Naive thymus-derived CD8-positive, alpha-beta T cell (primary cell): ENCODE results near the gene ECHS1. TPM values are rescaled to one million over a fixed set of nuclear protein-coding genes. Genes with fewer than 3 reads are reported as not detected.
"Not testable (repeated sequence)": the region's sequence is repeated elsewhere in the genome, so short reads cannot be mapped to it uniquely, and the experiment has no call there.

Experiments used
- ATAC-seq, 2 donors: fragments of 150-1000 bp; cut with Tn5 transposase in 1 of 2; sonication (Bioruptor Pico), chemical (Tn5 transposase) in 1 of 2; 1 replicate in 1 of 2; 2 replicates in 1 of 2; pipeline ENCODE4 v1.10.0; 2021; ENCODE audit warnings: mild to moderate bottlenecking in 2 of 2, moderate library complexity in 2 of 2
- POLR2A ChIA-PET: fragments of 350-600 bp; sonication (Branson Sonifier 250); formaldehyde crosslinking; loops from one replicate; lab custom pipeline; 2021; ENCODE audit warnings: antibody characterized with exemption; lab: Charles Lee
- DNase-seq, 10 donors: peaks; one replicate each; pipeline versions ENCODE4 v3.0.0 to v3.0.0-alpha.2; 2020 to 2022
- H3K27ac Mint-ChIP-seq, 10 donors: one replicate each; pipeline ENCODE4 v1.8.0; 2020 to 2022; ENCODE audit warnings: mild to moderate bottlenecking in 10 of 10, mixed read lengths in 10 of 10, moderate library complexity in 4 of 10, inconsistent platforms in 1 of 10
- H3K27me3 Mint-ChIP-seq, 5 donors: one replicate each; pipeline ENCODE4 v1.8.0; 2021 to 2022; ENCODE audit warnings: mixed read lengths in 5 of 5
- H3K36me3 Mint-ChIP-seq, 3 donors: one replicate each; pipeline ENCODE4 v1.8.0; 2020 to 2022; ENCODE audit warnings: mixed read lengths in 3 of 3, mild to moderate bottlenecking in 2 of 3, inconsistent platforms in 1 of 3
- H3K4me1 Mint-ChIP-seq, 4 donors: one replicate each; pipeline ENCODE4 v1.8.0; 2021 to 2022; ENCODE audit warnings: mixed read lengths in 4 of 4
- H3K4me3 Mint-ChIP-seq, 10 donors: one replicate each; pipeline ENCODE4 v1.8.0; 2020 to 2022; ENCODE audit warnings: mild to moderate bottlenecking in 10 of 10, mixed read lengths in 10 of 10, moderate library complexity in 6 of 10, inconsistent platforms in 1 of 10
- H3K9me3 Mint-ChIP-seq, 9 donors: one replicate each; pipeline ENCODE4 v1.8.0; 2020 to 2022; ENCODE audit warnings: mixed read lengths in 9 of 9, mild to moderate bottlenecking in 3 of 9, inconsistent platforms in 1 of 9, moderate library complexity in 1 of 9
- polyA plus RNA-seq, 3 donors: library from polyadenylated mRNA; unstranded; fragments of 300-500 nt; fragmentation: Illumina TruSeq; gene quantifications; one replicate each; pipeline ENCODE4 v1.2.3, GENCODE V29; 2021
- total RNA-seq, 8 experiments: library from RNA in 2 of 8; stranded (reverse) in 2 of 8; gene quantifications; one replicate each; pipeline ENCODE4 v1.2.3 and lab custom pipeline; 2021 to 2026

The ECHS1 gene
- 10 to 100 TPM; 28.3 to 29.2 TPM for total RNA-seq
- polyA plus RNA-seq: 100 to 1,000 TPM; 103 to 110 (median 104) TPM
- 22.6 to 53.9 (median 43.6) reads per million in 6 experiments for total RNA-seq (lab: John Stamatoyannopoulos, UW)

- Mint-ChIP-seq H3K4me1 (peaks cover 7 to 23% (median 17%) of the 10 kb centered on the region in 4 donors), H3K4me3 (peak within 1 kb of the TSS; percentile 64 to 89 (median 80)), H3K27ac (peak within 1 kb of the TSS in 9 of 10 donors; percentile 48 to 90 (median 69)), H3K9me3 (no peaks in the 10 kb centered on the region), H3K36me3 (peaks cover 0 to 20% (median 6%) of the 10 kb centered on the region in 3 donors), H3K27me3 (no peaks in the 10 kb centered on the region)
- POLR2A ChIA-PET: interaction anchor here (0.7 to 2.0 kb wide), 6 partner anchors 8 to 37 kb away, joined by 3 to 14 read pairs (median 4); partner anchors contain the start of genes CALY and MTG1
- ATAC-seq: peak; percentile 97 to 99
- peak; percentile 86 to 96 (median 92) for DNase-seq
Measured at GRCh38 chr10:133373174-133374090, at the start of gene ECHS1. Gene ECHS1 (minus strand): TSS chr10:133373354. CDS start chr10:133373333, 21 bp downstream.

GRCh38 chr10:133422223-133422806 lies 49.2 kb upstream of the ECHS1 start:
- Mint-ChIP-seq H3K27ac (no peak overlapping the region), H3K4me3 (peak overlapping the region in 6 of 10 donors; percentile 10 to 67 (median 48)), H3K9me3 (no peaks in the 10 kb centered on the region), H3K27me3 (peaks cover 0 to 2% (median 0%) of the 10 kb centered on the region in 5 donors), H3K4me1 (peaks cover 2 to 9% (median 4%) of the 10 kb centered on the region in 4 donors), H3K36me3 (peaks cover 0 to 18% (median 0%) of the 10 kb centered on the region in 3 donors)
- DNase-seq (no peak), ATAC-seq (no peak)
- POLR2A ChIA-PET: no interaction called here

- DNase-seq (no peak), ATAC-seq (no peak)
- peaks cover 2 to 9% (median 4%) of the 10 kb centered on the region in 4 donors for H3K4me1 Mint-ChIP-seq
- peaks cover 0 to 2% (median 0%) of the 10 kb centered on the region in 5 donors for H3K27me3 Mint-ChIP-seq
- H3K36me3 Mint-ChIP-seq: peaks cover 0 to 18% (median 0%) of the 10 kb centered on the region in 3 donors
- H3K9me3 Mint-ChIP-seq: no peaks in the 10 kb centered on the region
- peak overlapping the region in 5 of 10 donors; percentile 36 to 65 (median 44) for H3K4me3 Mint-ChIP-seq
- peak overlapping the region in 4 of 10 donors; percentile 25 to 79 (median 42) for H3K27ac Mint-ChIP-seq
- POLR2A ChIA-PET: no interaction called here
Measured at GRCh38 chr10:133421336-133422222, 48.4 kb upstream of the ECHS1 start.

GRCh38 chr10:133420579-133420978 lies 47.4 kb upstream of the ECHS1 start:
- POLR2A ChIA-PET: no interaction called here
- peak overlapping the region in 1 of 10 donors; percentile 10 for H3K4me3 Mint-ChIP-seq
- H3K9me3 Mint-ChIP-seq: peaks cover 0 to 6% (median 0%) of the 10 kb centered on the region in 9 donors
- H3K27ac Mint-ChIP-seq: peak overlapping the region in 1 of 10 donors; percentile 79
- ATAC-seq (no peak), DNase-seq (no peak)
- H3K4me1 Mint-ChIP-seq: peaks cover 2 to 9% (median 4%) of the 10 kb centered on the region in 4 donors
- H3K27me3 Mint-ChIP-seq: peaks cover 0 to 2% (median 0%) of the 10 kb centered on the region in 5 donors
- peaks cover 4 to 24% (median 5%) of the 10 kb centered on the region in 3 donors for H3K36me3 Mint-ChIP-seq

GRCh38 chr10:133420028-133420427 lies 46.9 kb upstream of the ECHS1 start:
- Mint-ChIP-seq H3K9me3 (peaks cover 0 to 9% (median 0%) of the 10 kb centered on the region in 9 donors), H3K27ac (no peak overlapping the region), H3K4me1 (peaks cover 2 to 9% (median 6%) of the 10 kb centered on the region in 4 donors), H3K4me3 (no peak overlapping the region), H3K27me3 (peaks cover 0 to 2% (median 0%) of the 10 kb centered on the region in 5 donors), H3K36me3 (peaks cover 10 to 29% (median 10%) of the 10 kb centered on the region in 3 donors)
- POLR2A ChIA-PET: no interaction called here
- ATAC-seq (no peak), DNase-seq (no peak)

- POLR2A ChIA-PET: no interaction called here
- Mint-ChIP-seq H3K27ac (no peak overlapping the region), H3K4me1 (peaks cover 2 to 9% (median 6%) of the 10 kb centered on the region in 4 donors), H3K36me3 (peaks cover 10 to 36% (median 13%) of the 10 kb centered on the region in 3 donors), H3K9me3 (peaks cover 0 to 9% (median 0%) of the 10 kb centered on the region in 9 donors), H3K4me3 (no peak overlapping the region), H3K27me3 (peaks cover 0 to 2% (median 0%) of the 10 kb centered on the region in 5 donors)
- DNase-seq (no peak), ATAC-seq (no peak)
Measured at GRCh38 chr10:133419211-133419950, 46.2 kb upstream of the ECHS1 start.

GRCh38 chr10:133418289-133418993 lies 45.3 kb upstream of the ECHS1 start:
- peaks cover 0 to 9% (median 2%) of the 10 kb centered on the region in 9 donors for H3K9me3 Mint-ChIP-seq

GRCh38 chr10:133415752-133416151 lies 42.6 kb upstream of the ECHS1 start:
- no peak for ATAC-seq
- H3K36me3 Mint-ChIP-seq: peaks cover 37 to 69% (median 44%) of the 10 kb centered on the region in 3 donors

More at GRCh38 chr10:133418289-133418993, 45.3 kb upstream of the ECHS1 start:
- DNase-seq (no peak), ATAC-seq (no peak)
- Mint-ChIP-seq H3K4me3 (no peak overlapping the region), H3K27me3 (peaks cover 0 to 2% (median 0%) of the 10 kb centered on the region in 5 donors), H3K27ac (no peak overlapping the region), H3K36me3 (peaks cover 13 to 43% (median 17%) of the 10 kb centered on the region in 3 donors), H3K4me1 (peaks cover 2 to 9% (median 4%) of the 10 kb centered on the region in 4 donors)
- POLR2A ChIA-PET: no interaction called here

GRCh38 chr10:133414401-133414800 lies 41.2 kb upstream of the ECHS1 start:
- DNase-seq: not testable (repeated sequence)
- H3K36me3 Mint-ChIP-seq: peaks cover 47 to 73% (median 56%) of the 10 kb centered on the region in 3 donors

More at GRCh38 chr10:133415752-133416151, 42.6 kb upstream of the ECHS1 start:
- Mint-ChIP-seq H3K4me1 (peaks cover 0 to 3% (median under 1%) of the 10 kb centered on the region in 4 donors), H3K27me3 (no peaks in the 10 kb centered on the region), H3K27ac (no peak overlapping the region), H3K4me3 (no peak overlapping the region), H3K9me3 (peaks cover 6 to 34% (median 20%) of the 10 kb centered on the region in 9 donors)
- POLR2A ChIA-PET: no interaction called here
- DNase-seq: no peak

GRCh38 chr10:133412381-133412711 lies 39.2 kb upstream of the ECHS1 start:
- Mint-ChIP-seq H3K27ac (no peak overlapping the region), H3K4me3 (no peak overlapping the region), H3K36me3 (peaks cover 64 to 84% (median 75%) of the 10 kb centered on the region in 3 donors), H3K4me1 (peaks cover 13 to 26% (median 21%) of the 10 kb centered on the region in 4 donors), H3K27me3 (no peaks in the 10 kb centered on the region), H3K9me3 (peaks cover 6 to 44% (median 25%) of the 10 kb centered on the region in 9 donors)
- DNase-seq: no peak
- ATAC-seq: no peak
- POLR2A ChIA-PET: interaction anchor here (1.1 kb wide), 1 partner anchor 31 kb away, joined by 3 read pairs; no protein-coding TSS in a partner anchor

More at GRCh38 chr10:133414401-133414800, 41.2 kb upstream of the ECHS1 start:
- H3K4me3 Mint-ChIP-seq, H3K27me3 Mint-ChIP-seq, H3K27ac Mint-ChIP-seq, POLR2A ChIA-PET, H3K4me1 Mint-ChIP-seq, ATAC-seq: not testable (repeated sequence)
- H3K9me3 Mint-ChIP-seq: peaks cover 6 to 38% (median 25%) of the 10 kb centered on the region in 9 donors
